ENCODE measurements around the gene PTOV1.
"Not testable (repeated sequence)": the region's sequence is repeated elsewhere in the genome, so short reads cannot be mapped to it uniquely, and the experiment has no call there.

Gene PTOV1

DNA sequence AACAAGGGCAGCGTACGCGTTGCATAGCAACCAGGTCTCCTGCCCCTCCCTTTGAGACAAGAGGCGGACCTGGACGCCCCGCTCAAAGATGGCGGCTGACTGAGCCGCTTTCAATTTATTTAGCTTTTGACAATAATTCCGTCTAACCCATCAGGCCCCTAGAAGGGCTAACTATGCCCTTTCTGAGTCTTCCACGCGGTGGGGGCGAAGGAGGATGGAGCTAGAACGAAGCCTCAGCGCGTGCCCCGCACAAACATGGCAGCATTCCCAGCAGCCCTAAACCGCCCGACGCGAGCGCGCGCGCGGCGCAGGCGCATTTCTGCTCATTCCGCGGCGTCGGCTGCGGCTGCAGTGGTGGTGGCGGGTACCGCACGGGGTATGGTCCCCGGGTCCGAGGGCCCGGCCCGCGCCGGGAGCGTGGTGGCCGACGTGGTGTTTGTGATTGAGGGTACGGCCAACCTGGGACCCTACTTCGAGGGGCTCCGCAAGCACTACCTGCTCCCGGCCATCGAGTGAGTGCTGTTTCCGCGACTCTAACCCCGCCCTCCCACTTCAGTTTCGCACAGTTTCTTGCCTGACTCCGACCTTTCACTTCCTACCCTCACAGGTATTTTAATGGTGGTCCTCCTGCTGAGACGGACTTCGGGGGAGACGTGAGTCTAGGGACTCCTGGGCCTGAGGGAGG, 32.9 kb upstream of the PTOV1 start, which contains the start of gene MED25:
Gene MED25 (plus strand): TSS at position 326 of the 685 bp plus-strand sequence. CDS start 53 bp downstream, at position 379.
- peak; percentile 88 for DNase-seq

DNA sequence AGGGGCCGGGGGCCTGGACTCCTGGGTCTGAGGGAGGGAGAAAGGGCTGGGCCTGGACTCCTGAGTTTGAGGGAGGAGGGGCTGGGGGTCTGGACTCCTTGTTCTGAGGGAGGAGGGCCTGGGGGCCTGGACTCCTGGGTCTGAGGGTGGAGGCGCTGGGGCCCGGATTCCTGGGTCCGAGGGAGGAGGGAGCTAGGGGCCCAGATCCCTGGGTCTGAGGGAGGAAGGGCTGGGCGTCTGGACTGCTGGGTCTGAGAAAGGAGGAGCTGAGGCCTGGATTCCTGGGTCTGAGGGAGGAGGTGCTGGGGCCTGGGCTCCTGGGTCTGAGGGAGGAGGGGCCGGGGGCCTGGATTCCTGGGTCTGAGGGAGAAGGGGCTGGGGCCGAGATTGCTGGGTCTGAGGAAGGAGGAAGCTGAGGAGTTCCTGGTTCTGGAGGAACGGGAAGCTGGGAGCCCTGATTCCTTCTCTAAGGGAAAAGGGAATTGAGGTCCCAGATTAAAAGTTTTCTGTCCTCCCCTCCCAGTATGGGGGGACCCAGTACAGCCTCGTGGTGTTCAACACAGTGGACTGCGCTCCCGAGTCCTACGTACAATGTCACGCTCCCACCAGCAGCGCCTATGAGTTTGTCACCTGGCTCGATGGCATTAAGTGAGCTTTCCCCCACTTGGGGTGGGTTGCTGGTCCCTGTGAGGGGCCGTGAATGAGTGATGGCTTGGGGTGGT, 32.1 kb upstream of the PTOV1 start:
- DNase-seq (no peak), ATAC-seq (no peak)

More for the DNA sequence above, 32.9 kb upstream of the PTOV1 start, which contains the start of gene MED25:
- ATAC-seq = peak; percentile 77

DNA sequence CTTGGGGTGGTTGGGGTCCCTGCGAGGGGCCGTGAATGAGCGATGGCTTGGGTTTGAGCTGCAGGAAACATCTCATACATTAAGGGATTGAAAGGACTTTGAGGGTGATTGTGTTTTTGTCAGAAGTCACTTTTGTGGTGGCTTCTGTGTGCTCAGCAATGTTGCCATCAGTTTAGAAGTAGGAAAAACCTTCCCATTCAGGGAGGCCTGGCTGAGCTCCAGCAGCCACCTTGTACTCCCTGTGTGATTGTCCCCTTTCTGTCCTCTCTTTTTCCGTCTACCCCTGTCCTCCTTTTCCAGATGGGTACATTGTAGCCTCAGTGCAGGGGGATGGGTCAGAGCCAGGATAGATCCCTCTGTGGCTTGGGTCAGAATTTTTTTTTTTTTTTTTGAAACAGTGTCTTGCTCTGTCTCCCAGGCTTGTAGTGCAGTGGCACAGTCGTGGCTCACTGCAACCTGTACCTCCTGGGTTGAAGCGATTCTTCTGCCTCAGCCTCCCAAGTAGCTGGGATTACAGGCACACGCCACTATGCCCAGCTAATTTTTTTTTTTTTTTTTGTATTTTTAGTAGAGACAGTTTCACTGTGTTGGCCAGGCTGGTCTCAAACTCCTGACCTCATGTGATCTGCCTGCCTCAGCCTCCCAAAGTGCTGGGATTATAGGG, 31.4 kb upstream of the PTOV1 start:
- not testable (repeated sequence) for ATAC-seq, DNase-seq

DNA sequence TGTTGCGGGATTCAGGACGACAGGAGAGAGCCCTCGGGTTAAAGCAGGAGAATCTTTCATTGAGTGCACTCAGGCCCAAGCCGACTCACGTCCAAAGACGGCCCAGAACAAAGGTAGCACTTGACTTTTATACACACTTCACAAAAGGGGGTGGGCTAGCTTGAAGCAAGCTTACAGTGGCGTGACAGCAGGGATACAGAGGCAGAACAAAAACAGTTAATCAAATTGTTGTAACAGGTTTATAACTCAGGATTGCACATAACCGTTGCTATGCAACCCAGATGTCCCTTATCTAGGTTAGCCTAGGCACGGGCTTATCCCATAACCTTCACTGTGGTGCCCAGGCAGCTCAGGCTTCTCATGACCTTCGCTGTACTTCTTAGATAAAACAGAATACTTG, 30.8 kb upstream of the PTOV1 start:
- DNase-seq (no peak), ATAC-seq (no peak)

DNA sequence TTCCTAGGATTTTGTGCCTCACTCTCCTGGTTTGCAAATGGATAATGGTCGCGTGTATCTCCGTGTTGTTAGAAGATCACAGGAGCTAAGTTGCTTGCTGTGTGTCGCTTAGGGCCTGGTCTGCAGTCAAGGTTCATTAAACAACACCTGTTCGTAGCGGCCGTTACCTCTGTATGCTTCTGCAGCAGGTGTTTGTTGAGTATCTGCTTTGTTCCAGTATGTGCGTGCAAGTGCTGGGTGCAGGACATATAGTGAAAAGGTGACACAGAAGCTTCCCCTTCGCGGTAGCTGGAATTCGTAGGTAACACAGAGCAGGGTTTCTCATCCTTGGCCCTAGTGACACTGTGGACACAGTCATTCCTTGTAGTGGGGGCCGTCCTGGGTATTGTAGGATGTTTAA, 27.5 kb upstream of the PTOV1 start:
- ATAC-seq (no peak), DNase-seq (no peak)

DNA sequence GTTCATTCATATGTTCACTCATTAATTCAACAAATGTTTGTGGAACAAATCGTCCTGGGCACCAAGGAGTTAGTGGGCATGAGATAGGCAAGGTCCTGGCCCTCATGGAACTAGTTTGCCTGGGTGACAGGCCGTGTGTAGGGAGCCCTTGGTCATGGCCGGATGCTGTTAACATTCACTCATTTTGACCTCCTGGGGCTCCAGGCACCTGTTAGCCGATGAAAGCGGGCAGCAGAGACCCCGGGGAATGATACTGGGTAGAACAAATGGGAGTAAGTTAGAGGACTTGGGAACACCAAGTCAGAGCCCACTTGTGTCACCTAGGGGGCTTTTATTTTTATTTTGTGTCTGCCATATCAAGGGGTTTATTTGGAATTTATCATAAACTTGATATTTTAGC, 26.3 kb upstream of the PTOV1 start:
- ATAC-seq (no peak), DNase-seq (no peak)

DNA sequence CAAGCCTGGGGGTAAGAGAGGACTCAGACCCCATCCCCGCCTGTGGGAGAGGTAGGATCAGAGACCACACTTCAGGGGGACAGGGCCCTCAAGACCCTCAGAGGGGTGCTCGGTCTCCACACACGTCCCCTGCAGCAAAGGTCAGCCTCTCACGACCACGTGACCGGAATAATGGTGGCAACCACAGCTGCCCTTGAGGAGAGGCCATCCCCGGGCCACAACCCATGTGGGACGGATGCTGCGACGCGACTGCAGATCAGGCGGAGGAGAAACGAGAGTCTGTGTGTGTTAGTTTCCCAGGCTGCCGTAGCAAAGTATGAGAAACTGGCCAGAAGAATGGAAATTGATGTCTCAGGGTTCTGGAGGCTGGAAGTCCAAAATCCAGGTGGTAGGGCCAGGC, 23.9 kb upstream of the PTOV1 start:
- DNase-seq (no peak), ATAC-seq (no peak)

DNA sequence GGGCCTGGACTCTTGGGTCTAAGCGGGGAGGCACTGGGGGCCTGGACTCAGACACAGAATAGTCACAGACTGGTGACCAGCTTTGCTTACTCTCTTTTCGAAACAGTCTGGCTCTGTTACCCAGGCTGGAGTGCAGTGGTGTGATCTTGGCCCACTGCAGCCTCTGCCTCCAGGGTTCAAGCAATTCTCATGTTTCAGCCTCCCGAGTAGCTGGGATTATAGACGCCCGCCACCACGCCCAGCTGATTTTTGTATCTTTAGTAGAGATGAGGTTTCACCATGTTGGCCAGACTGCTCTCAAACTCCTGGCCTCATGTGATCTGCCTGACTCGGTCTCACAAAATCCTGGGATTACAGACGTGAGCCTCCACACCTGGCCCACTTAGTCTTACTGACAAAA, 21.8 kb upstream of the PTOV1 start:
- no peak for ATAC-seq
- DNase-seq = no peak

DNA sequence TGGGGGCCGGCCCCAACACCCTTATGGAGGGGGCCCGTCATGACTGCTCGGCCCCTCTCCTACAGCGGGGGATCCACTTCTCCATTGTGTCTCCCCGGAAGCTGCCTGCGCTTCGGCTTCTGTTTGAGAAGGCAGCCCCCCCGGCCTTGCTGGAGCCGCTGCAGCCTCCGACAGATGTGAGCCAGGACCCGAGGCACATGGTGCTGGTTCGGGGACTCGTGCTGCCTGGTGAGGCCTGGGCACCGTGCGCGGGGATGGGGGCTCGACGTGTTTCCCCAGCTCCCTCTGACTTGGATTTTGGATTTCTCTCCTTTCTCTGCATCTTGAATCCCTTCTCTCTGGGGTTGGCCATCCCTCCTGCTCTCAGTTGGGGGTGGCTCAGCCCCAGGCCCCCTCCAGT, 21.2 kb upstream of the PTOV1 start:
- DNase-seq = no peak
- ATAC-seq = no peak

DNA sequence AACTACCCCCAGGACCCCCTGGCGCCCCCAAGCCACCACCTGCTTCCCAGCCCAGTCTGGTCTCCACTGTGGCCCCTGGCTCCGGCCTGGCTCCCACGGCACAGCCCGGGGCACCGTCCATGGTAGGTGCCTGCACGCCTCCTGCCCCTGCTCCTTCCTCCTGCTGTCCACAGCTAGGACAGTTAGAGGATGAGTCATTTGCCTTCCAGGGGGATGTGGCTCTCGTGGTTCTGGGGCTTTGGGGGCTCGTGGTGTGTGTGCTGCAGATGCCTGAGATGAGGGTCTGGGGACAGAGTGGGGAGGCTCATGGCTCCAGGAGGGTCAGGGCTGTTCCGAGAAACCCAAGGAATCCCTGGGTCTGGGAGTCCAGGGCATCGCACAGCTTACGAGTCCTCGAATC, 20.2 kb upstream of the PTOV1 start:
- DNase-seq = no peak
- no peak for ATAC-seq

DNA sequence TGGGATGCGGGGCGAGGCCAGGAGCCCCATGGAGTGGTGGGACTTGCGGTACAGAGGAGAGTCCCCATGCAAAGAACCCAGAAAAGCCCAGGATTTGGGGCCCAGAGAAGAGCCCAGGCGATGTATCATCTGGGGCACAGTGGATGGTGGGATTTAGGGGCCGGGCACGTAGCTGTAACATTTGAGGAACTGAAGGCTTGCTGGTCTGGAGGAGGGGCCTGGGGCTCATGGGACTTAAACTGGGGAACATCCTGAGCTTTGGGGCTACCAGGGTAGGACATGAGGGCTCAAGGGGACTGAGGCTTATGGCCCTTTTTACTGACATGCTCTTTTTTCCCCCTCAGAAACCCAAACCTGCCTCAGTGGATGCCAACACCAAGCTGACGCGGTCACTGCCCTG, 19.4 kb upstream of the PTOV1 start:
- ATAC-seq = no peak

DNA sequence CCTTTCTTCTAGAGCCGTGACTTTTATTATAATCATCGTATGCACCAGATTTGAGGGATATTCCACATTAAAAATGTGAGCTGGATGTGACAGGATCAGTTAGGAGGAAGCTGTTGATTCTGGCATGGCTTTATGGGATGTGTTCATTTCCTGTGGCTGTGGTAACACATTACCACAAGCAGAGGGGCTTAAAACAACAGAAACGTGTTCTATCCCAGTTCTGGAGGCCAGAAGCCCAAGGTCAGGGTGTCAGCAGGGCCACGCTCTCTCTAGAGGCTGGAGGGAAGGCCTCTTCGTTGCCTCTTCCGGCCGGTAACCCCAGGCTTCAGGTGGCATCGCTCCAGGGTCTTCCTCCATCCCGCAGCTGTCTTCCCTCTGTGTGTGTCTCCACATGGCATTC, 18.4 kb upstream of the PTOV1 start:
- ATAC-seq = no peak
- no peak for DNase-seq

More for the DNA sequence above, 19.4 kb upstream of the PTOV1 start:
- no peak for DNase-seq

DNA sequence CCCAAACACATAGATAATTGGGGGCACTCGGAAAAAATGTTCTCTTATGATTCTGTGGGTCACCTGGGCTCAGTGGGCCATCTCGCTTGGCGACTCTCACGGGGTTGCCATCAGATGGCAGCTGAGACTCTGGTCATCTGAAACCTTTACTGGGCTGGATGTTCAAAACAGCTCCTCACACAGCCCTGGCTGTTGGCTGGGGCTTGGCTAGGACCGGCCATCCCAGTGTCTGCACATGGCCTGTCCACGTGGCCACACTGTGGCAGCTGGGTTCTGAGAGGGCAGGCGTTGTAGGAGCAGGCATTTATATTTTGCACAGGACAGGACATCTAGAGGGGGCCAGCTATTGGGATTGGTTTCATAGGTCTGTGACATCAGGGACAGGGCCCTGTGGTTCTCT, 17.4 kb upstream of the PTOV1 start:
- no peak for ATAC-seq
- DNase-seq = no peak

DNA sequence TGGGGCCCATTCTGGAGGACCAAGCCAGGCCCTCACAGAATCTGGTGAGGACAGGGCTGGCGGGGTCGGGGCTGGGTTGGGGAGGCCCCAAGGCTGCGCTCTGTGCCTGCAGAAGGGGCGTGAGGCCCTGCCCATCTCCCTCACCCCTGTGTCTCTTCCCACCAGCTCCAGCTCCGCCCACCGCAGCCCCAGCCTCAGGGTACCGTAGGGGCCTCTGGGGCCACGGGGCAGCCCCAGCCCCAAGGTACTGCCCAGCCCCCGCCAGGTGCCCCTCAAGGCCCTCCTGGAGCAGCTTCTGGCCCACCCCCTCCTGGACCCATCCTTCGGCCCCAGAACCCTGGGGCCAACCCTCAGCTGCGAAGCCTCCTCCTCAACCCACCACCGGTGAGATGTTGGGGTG, 15.4 kb upstream of the PTOV1 start:
- ATAC-seq (no peak), DNase-seq (no peak)

DNA sequence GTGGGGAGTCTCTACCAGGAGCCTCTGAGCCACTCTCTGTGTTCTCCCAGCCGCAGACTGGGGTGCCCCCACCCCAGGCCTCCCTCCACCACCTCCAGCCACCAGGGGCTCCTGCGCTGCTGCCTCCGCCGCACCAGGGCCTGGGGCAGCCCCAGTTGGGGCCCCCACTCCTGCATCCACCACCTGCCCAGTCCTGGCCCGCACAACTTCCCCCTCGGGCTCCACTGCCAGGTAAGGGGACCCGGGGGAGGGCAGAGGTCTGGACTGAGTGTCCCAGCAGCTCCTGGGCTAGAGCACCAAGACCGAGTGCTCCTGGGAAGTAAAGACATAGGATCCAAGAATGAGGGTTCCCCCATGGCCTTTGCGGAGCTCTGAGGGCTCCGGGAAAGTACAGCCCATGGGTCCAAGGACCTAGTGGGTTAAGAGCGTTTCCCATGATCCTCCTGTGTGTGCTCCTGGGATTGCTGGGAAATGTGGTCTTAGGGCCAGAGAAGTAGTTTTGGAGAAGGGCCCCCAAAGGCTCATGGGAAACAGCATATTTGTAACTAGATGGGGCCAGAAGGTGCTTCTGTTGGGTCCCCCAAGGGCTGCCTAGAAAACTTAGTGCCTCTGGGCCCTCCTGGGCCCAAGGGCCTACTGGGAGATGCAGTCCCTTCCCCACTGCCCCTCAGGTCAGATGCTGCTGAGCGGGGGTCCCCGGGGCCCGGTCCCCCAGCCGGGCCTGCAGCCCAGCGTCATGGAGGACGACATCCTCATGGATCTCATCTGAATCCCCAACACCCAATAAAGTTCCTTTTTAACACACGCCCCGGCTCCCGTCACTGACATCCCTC, 14.6 kb upstream of the PTOV1 start:
- ATAC-seq = no peak

DNA sequence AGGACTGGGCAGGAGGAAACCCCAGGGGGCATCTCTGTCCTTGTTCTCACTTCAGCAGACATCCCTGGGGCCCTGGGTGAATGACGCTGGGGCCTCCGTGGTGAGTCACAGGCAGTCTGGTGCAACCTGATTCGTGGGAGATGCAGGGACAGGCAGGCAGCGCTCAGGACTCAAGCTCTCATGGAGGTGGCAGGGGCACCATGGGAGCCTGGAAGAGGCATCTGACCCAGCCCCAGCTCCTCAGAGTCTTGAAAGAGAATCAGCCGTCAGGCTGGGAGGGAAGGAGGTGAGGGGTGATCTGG, 14.0 kb upstream of the PTOV1 start:
- ATAC-seq = no peak
- no peak for DNase-seq

More for the DNA sequence above, 14.6 kb upstream of the PTOV1 start:
- no peak for DNase-seq

DNA sequence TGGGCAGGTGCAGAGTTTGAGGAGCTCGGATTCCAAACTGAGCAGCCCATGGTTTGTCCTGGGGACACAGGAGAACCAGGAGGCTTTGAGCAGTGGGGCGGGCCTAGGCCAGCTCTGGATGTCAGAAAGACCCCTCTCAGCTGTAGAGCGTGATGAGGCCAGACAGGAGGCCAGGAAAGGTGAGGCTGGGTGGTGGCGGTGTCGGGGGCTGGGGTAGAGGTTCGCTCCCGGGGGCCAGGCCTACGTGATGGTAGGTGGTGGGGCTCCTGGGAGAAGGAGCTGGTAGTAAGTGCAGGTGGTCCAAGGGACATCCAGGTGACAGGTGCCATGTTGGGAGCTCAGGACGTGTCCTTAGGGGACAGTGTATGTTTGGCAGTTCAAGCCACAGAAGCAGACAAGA, 13.5 kb upstream of the PTOV1 start:
- ATAC-seq (no peak), DNase-seq (no peak)

DNA sequence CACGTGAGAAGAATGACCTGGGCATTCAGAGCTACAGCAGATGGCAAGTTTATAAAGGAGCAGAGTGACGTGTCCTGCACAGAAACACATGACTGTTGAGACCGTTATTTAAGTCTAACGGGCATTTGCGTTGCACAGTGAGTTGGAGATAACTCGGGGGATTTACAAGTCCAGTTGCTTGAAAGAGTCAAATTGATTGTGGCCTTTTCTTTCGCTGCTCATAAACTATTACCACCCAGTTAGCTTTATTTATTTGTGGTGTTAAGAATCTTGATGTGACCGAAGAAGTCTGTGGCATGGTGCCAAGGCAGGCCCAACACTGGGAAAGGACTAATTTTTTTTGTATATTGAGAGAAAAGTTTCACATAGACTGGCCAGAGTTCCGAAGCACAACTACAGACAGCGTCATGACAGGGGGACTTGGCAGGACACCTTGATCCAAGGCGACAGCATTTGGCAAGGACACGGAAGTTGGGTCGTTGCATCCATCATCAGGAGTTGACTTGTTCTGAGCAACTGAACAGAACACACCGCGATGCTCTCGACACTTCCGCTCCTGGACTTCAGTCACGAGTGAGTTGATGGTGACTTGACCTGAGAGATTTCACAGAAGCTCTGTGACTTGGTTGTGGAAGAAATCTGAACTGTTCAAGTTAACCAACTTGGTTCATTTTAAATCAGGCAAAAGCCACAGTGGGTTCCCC, 11.9 kb upstream of the PTOV1 start:
- ATAC-seq = no peak

DNA sequence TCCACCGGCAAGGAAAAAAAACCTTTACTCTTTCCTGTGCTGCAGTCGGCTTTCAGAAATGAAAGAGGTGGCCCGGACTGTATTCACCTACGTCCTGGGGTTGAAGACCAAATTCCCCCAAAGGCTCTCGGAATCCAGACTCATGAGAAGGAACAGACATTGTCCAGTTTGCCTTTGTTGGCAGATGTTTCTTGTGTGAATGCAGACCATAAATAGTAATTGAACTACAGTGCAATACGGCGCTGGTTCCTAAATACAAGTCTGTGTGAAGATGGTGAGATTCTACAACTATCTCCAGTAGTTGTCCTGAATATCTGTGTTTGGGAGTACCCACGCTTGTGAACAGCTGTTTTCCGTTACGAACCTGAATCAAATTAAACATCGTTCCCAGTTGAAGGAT, 11.2 kb upstream of the PTOV1 start:
- ATAC-seq (no peak), DNase-seq (no peak)

More for the DNA sequence above, 11.9 kb upstream of the PTOV1 start:
- no peak for DNase-seq

DNA sequence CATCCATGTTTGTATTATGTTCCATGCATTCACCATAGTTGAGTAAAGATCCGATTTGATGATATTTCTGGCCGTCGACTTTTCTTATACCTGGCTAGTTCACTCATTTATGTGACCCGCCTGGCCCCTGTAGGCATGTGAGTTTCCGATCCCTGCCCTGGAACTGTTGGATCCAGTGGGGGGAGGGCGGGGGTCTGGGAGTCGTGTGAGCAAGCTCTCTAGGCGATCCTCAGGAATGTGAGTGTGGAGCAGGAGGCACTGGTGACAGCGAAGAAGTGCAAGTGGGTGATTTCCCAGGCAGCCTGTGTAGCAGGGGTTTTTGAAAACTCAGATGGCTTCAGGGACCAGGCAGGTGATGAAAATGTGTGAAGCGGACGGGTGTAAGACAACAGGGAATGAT, 10.6 kb upstream of the PTOV1 start:
- DNase-seq (no peak), ATAC-seq (no peak)

DNA sequence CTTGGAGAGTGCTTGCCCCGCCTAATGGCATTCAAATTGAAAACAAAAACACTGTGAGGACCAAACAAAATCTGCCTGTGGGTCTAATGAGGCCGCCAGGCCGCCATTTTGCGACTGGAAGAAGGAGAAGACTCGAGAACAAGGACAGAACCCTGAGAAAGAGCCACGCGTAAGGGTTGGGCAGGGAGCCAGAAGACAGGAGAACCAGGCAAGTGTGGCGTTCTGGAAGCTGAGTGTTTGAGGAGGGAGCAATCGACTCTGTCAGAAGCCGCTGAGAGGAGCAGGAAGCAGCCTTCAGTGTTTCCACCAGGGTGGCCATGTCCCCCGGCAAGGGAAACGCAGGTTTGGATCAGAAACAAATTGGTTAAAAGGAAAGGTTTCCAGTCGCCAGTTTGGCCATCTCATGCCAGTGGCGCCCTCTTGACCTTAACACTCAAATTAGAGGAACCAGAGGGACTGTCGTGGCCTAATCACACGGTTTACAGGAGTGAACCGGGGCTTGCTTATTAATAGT, 10.2 kb upstream of the PTOV1 start:
- ATAC-seq (no peak), DNase-seq (no peak)

DNA sequence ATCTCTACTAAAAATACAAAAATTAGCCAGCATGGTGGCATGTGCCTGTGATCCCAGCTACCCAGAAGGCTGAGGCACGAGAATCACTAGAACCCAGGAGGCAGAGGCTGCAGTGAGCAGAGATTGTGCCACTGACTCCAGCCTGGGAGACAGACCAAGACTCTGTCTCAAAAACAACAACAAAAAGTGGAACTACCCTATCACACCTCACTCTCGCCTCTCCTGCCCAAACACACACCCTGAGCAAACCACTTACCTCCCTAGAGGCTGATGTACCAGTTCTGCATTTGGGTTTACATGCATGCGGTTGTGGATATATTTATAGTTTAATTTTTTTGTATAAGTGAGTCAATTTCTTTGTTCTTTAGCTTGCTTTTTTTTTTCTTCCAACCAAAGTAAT, 7.7 kb upstream of the PTOV1 start:
- no peak for DNase-seq
- ATAC-seq = no peak

All from stimulated activated naive CD8-positive, alpha-beta T cell treated with anti-CD3 and anti-CD28 coated beads, Interleukin-15, Interleukin-2, amounts not matched to agents 100 U/mL and 50 U/mL, for 24 hours (primary cell).